Stomach (tissue), 9 donors: ENCODE measurements around the gene CNKSR1. TPM values are rescaled to one million over a fixed set of nuclear protein-coding genes. Genes with fewer than 3 reads are reported as not detected.
A peak's percentile ranks its signal among the peaks of the same experiment; 100 is the strongest.

Source experiments
- DNase-seq, 2 donors: peaks; one replicate each; pipeline versions ENCODE4 v3.0.0 to v3.0.0-alpha.2; 2013 to 2019
- H3K27ac ChIP-seq, 5 donors: fragments of 200-600 bp in 4 of 5; sonication (generic) in 4 of 5; one replicate each; pipeline ENCODE4 v1.5.1; 2013 to 2019; ENCODE audit warnings: mild to moderate bottlenecking in 1 of 5, moderate library complexity in 1 of 5
- H3K27me3 ChIP-seq, 3 donors: fragments of 200-600 bp; sonication (generic); one replicate each; pipeline ENCODE4 v1.5.1; 2017 to 2019; ENCODE audit warnings: mixed run types in 1 of 3
- H3K36me3 ChIP-seq, 4 donors: fragments of 200-600 bp; sonication (generic); 1 replicate in 3 of 4; 2 replicates in 1 of 4; pipeline ENCODE4 v1.5.1; 2016 to 2019
- H3K4me1 ChIP-seq, 4 donors: fragments of 200-600 bp; sonication (generic); one replicate each; pipeline ENCODE4 v1.5.1; 2016 to 2019
- H3K4me3 ChIP-seq, 4 donors: fragments of 200-600 bp; sonication (generic) in 3 of 4; one replicate each; pipeline ENCODE4 v1.5.1; 2016 to 2019; ENCODE audit warnings: mild to moderate bottlenecking in 1 of 4
- H3K9me3 ChIP-seq, 4 donors: fragments of 200-600 bp; sonication (generic); one replicate each; pipeline ENCODE4 v1.5.1; 2016 to 2019
- CTCF ChIP-seq, 7 experiments: fragments of 450-650 bp in 4 of 7; fragments of 200-600 bp in 3 of 7; sonication (generic) in 3 of 7; IDR thresholded peaks; one replicate each; pipeline ENCODE4 v1.5.1; 2016 to 2019; ENCODE audit warnings: antibody characterized with exemption in 7 of 7, control low read depth in 2 of 7, mild to moderate bottlenecking in 1 of 7
- EP300 ChIP-seq: sonication (generic); formaldehyde crosslinking; IDR thresholded peaks from one replicate; pipeline ENCODE4 v1.6.1; 2017; ENCODE audit warnings: antibody characterized with exemption
- POLR2A ChIP-seq, 4 donors: fragments of 450-650 bp; IDR thresholded peaks; one replicate each; pipeline ENCODE4 v1.6.1; 2016; ENCODE audit warnings: antibody characterized with exemption in 4 of 4, control low read depth in 2 of 4, mild to moderate bottlenecking in 1 of 4, moderate library complexity in 1 of 4
- POLR2AphosphoS5 ChIP-seq, 3 donors: sonication (generic); formaldehyde crosslinking; IDR thresholded peaks; one replicate each; pipeline ENCODE4 v1.6.1; 2016; ENCODE audit warnings: antibody characterized with exemption in 3 of 3
- WGBS, 5 donors: extraction: QIAGEN DNeasy Blood & Tissue Kit in 3 of 5; methylation state at CpG; one replicate each; pipeline versions ENCODE4 v1.1.5 to v1.1.7; 2013 to 2018; 5-methylcytosine and 5-hydroxymethylcytosine counted together
- intact Hi-C: fragments of 100-400 bp; cut with DNase I; formaldehyde crosslinking; loops from one replicate; pipeline ENCODE4 v1.15.1; 2023; ENCODE audit warnings: low total_unique reads
- polyA plus RNA-seq, 3 donors: library from polyadenylated mRNA; stranded (reverse); fragments of 200-250 nt; gene quantifications; one replicate each; pipeline ENCODE4 v1.2.3, GENCODE V29; 2013
- total RNA-seq, 5 donors: library from RNA; depleted of rRNA; stranded (reverse); fragments of >200 nt; gene quantifications; one replicate each; pipeline versions ENCODE4 v1.1.0 to v1.2.3, GENCODE V29; 2014 to 2016
- donor health status: healthy with polysubstance abuse.
- donor health status: Bipolar disorder and iron deficiency.
- donor health status: healthy.

The CNKSR1 gene
- total and polyA plus RNA-seq, 8 donors: 10.4 to 70.3 (median 21.1) TPM

DNA sequence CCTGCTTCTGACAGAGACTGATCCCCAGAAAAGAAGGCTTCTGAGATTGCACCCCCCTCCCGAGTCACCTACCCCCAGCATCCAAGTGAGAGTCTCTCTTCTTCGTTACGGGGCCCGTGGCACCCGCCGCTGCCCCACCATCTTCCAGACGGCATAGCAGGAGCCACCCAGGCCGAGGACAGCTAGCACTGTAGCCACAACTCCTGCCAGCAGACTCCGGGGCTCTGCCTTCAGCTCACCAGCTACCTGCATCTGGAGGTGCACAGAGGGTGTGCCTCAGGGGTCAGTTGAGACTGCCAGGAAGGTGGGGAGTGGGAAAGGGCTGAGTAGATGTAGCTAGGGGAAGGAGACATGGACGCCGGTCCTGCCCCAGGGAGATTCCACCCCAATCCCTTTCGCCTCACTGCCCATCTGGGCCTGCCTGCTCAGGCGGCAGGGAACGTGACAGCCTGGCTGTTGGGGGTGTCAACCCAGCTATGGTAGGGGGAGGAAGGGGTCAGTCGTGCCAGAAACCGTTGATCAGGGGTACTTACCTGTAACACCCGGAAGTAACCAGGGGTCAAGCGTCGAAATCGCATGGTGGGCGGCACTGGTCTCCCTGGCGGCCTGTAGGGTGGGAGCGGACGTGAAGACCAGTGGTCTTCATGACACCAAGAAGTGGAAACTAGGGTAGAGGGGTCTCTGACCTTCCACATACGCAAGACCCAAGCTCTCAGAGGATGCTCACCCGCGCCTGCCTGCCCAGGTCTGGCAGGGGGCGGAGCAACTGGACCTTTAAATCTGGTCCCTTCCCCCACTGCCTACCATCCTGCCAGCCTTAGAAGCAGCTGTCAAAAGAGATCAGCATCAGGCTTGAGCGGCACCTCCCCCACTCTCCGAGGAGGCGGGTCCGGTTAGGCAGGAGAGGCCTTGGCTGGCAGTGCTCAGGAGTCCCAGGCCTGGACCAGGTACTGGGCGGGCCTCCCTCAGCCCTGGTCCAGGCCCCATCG lies 5.9 kb upstream of the CNKSR1 start, which contains the start of gene ZNF593OS:
ZNF593OS (minus strand) TSS at position 749 of the 989 bp plus-strand sequence; CDS start at position 578, 171 bp downstream.
- peaks cover 0 to 10% (median 5%) of the 10 kb centered on the region in 4 donors for H3K36me3 ChIP-seq
- peak within 1 kb of the TSS in 2 of 5 donors; percentile 85 to 91 for H3K27ac ChIP-seq
- peak within 1 kb of the TSS; percentile 75 to 93 (median 84) for H3K4me3 ChIP-seq
- H3K4me1 ChIP-seq: peaks cover 12 to 24% (median 22%) of the 10 kb centered on the region in 4 donors
- no peaks in the 10 kb centered on the region for H3K9me3 ChIP-seq
- WGBS, 5 donors: 91 to 93% (median 92%) methylated on average over 32 to 34 of the region's 34 CpGs
- no peaks in the 10 kb centered on the region for H3K27me3 ChIP-seq
- intact Hi-C loops: no loop called here
- DNase-seq: no peak
- TF ChIP-seq POLR2A (IDR thresholded peaks at IDR 0.05): no peak
- no peak for TF ChIP-seq EP300
- TF ChIP-seq CTCF (IDR thresholded peaks at IDR 0.05): no peak
- no peak for TF ChIP-seq POLR2AphosphoS5 (IDR thresholded peaks at IDR 0.05)

- Histone ChIP-seq H3K4me3 (no peak overlapping the region), H3K36me3 (peaks cover 0 to 14% (median 5%) of the 10 kb centered on the region in 4 donors), H3K4me1 (peaks cover 11 to 24% (median 18%) of the 10 kb centered on the region in 4 donors), H3K9me3 (no peaks in the 10 kb centered on the region), H3K27ac (no peak overlapping the region), H3K27me3 (no peaks in the 10 kb centered on the region)
- intact Hi-C loops: no loop called here
- 89 to 97% (median 95%) methylated on average over 8 of the region's 8 CpGs for WGBS, 5 donors
- no peak for TF ChIP-seq CTCF (IDR thresholded peaks at IDR 0.05)
- TF ChIP-seq EP300: no peak
- no peak for DNase-seq
These were observed 1.9 kb upstream of the CNKSR1 start for GRCh38 chr1:26175346-26175745.

DNA sequence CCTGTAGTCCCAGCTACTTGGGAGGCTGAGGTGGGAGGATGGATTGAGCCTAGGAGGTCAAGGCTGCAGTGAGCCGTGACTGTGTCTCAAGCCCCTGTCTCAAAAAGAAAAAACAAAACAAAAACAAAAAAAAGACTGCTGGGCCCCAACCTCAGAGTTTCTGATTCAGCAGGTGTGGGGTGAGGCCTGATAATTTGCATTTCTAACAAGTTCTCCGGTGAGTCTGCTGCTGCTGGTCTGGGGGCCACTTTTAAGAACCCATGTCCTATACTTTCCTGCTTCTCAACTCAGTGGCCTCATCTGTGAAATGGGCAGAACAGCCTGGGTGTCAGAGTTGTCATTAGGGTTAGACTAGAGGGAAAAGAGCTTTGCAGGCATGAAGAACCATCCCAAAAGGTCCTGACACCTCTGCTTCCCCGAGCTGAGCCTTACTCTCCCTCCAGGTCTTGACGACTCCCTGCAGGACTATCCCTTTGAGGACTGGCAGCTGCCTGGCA lies 2.8 kb downstream of the CNKSR1 start:
- no peak for DNase-seq
- Histone ChIP-seq H3K36me3 (peaks cover 0 to 46% (median 43%) of the 10 kb centered on the region in 4 donors), H3K4me3 (no peak overlapping the region), H3K27me3 (no peaks in the 10 kb centered on the region), H3K9me3 (no peaks in the 10 kb centered on the region), H3K27ac (no peak overlapping the region), H3K4me1 (peaks cover 0 to 9% (median 5%) of the 10 kb centered on the region in 4 donors)
- TF ChIP-seq EP300 (no peak), POLR2A (IDR thresholded peaks at IDR 0.05) (no peak), POLR2AphosphoS5 (IDR thresholded peaks at IDR 0.05) (no peak), CTCF (IDR thresholded peaks at IDR 0.05) (no peak)
- intact Hi-C loops: no loop called here
- WGBS, 5 donors: 83 to 88% (median 85%) methylated on average over 4 of the region's 4 CpGs

DNA sequence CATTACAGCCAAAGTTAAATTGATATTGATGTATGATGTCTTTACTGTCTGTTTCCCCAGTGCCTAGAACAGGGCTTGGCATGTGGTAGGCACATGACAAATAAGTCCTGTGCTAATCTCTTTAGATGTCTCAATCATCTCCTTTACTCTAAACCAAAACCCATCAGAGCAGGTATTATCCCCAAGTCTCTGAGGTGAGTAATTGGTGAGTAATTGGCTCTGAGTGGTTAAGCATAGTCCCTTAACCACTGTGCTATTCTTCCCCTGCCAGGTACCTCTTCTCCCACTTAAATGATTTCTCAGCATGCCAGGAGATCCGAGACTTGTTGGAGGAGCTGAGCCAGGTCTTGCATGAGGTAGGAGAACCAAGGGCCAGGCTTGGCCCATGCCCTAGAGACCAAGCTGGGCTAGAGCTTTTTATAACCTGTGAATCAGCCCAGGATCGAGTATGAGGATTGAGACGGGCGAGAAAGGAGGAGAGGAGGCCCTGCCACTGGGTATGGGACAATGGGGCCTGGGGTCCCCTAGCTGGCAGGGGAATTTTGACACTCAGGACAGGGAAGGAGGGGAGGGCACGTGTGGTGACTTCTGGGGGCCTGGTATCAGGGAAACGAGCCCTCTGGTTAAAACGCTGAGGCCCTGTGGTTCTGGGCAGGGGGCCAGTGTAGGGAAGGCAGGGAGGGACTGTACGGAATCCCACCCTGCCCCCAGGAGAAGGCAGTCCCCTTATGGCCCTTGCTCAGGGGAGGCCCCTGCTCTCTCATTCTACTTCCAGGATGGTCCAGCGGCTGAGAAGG lies 4.5 kb downstream of the CNKSR1 start:
- no peak for DNase-seq
- WGBS, 5 donors: 76 to 82% (median 78%) methylated on average over 8 to 9 of the region's 9 CpGs

More for the DNA sequence above, 4.5 kb downstream of the CNKSR1 start:
- Histone ChIP-seq H3K4me3 (no peak overlapping the region), H3K27me3 (no peaks in the 10 kb centered on the region), H3K27ac (no peak overlapping the region), H3K9me3 (no peaks in the 10 kb centered on the region), H3K4me1 (peaks cover 0 to 9% (median 5%) of the 10 kb centered on the region in 4 donors), H3K36me3 (peaks cover 0 to 60% (median 56%) of the 10 kb centered on the region in 4 donors)
- TF ChIP-seq POLR2AphosphoS5 (IDR thresholded peaks at IDR 0.05) (no peak), EP300 (no peak), POLR2A (IDR thresholded peaks at IDR 0.05) (no peak), CTCF (IDR thresholded peaks at IDR 0.05) (no peak)
- intact Hi-C loops: no loop called here
